SK-N-MC (cell line): ENCODE measurements around the gene TVP23C.

Source experiments
- EZH2 ChIP-seq: fragments of 200-600 bp; sonication (generic); IDR thresholded peaks from one replicate; pipeline ENCODE4 v1.6.1; 2017; ENCODE audit warnings: antibody characterized with exemption
- POLR2AphosphoS5 ChIP-seq: IDR thresholded peaks from 2 replicates; pipeline ENCODE4 v1.6.1; 2012; ENCODE audit warnings: mild to moderate bottlenecking, low read depth, low read length, borderline replicate concordance

DNA sequence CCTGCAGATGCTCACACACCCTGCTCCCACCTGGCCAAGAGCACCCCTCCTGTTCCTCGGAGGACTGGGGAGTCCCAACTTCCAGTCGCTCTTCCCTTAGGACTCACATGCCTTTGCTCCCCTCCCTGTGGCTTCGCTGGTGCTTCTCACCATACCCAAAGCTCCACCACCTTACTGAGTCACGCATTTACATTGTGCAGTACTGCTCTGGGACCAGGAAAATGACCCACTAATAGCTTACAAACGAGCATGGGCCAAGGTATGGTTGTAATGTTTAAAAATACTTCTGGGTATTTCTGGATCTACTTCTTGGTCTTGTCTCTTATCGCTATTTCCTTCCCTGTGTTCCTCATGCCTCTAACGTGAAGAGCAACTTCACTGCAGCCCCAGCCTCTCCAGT is 54.8 kb downstream of the TVP23C start:
- no peak for TF ChIP-seq POLR2AphosphoS5
- TF ChIP-seq EZH2: no peak
